Transverse colon (tissue), 4 donors: ENCODE data around the gene CHST11.

Source experiments
- POLR2AphosphoS5 ChIP-seq, 3 donors: sonication (generic); formaldehyde crosslinking; IDR thresholded peaks; one replicate each; pipeline ENCODE4 v1.6.1; 2016; ENCODE audit warnings: antibody characterized with exemption in 3 of 3
- TF ChIP-seq, protein P1 (sequence below), 5 experiments: fragments of 200-600 bp in 3 of 5; fragments of 450-650 bp in 2 of 5; sonication (generic) in 3 of 5; IDR thresholded peaks; 1 replicate in 2 of 5; 2 replicates in 3 of 5; pipeline ENCODE4 v1.5.1; 2016 to 2017; ENCODE audit warnings: antibody characterized with exemption in 5 of 5, inconsistent platforms in 3 of 5, mild to moderate bottlenecking in 2 of 5, moderate library complexity in 1 of 5

DNA sequence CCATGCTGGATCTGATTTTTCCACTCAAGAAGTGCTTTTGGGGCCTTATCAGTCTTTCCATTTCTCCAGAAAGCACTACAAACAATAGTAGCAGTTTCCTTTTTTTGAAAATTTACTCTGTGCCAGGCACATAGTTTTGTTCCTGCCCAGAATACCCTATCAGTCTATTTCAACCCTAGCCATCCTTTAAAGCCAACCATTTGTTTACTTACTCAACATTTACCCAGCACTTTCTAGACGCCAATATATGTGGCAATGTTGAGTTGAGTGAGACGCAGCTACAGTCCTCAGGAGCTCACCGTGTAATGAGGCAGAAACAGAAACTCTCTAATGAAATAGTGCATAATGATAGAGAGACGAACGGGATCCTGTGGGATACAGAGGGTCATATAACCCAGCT is 32.9 kb upstream of the CHST11 start:
- TF ChIP-seq, protein P1, sequence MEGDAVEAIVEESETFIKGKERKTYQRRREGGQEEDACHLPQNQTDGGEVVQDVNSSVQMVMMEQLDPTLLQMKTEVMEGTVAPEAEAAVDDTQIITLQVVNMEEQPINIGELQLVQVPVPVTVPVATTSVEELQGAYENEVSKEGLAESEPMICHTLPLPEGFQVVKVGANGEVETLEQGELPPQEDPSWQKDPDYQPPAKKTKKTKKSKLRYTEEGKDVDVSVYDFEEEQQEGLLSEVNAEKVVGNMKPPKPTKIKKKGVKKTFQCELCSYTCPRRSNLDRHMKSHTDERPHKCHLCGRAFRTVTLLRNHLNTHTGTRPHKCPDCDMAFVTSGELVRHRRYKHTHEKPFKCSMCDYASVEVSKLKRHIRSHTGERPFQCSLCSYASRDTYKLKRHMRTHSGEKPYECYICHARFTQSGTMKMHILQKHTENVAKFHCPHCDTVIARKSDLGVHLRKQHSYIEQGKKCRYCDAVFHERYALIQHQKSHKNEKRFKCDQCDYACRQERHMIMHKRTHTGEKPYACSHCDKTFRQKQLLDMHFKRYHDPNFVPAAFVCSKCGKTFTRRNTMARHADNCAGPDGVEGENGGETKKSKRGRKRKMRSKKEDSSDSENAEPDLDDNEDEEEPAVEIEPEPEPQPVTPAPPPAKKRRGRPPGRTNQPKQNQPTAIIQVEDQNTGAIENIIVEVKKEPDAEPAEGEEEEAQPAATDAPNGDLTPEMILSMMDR (IDR thresholded peaks at IDR 0.05), result no peak
- TF ChIP-seq POLR2AphosphoS5 (IDR thresholded peaks at IDR 0.05), result no peak
